ENCODE data around the gene MYBPC2.

DNA sequence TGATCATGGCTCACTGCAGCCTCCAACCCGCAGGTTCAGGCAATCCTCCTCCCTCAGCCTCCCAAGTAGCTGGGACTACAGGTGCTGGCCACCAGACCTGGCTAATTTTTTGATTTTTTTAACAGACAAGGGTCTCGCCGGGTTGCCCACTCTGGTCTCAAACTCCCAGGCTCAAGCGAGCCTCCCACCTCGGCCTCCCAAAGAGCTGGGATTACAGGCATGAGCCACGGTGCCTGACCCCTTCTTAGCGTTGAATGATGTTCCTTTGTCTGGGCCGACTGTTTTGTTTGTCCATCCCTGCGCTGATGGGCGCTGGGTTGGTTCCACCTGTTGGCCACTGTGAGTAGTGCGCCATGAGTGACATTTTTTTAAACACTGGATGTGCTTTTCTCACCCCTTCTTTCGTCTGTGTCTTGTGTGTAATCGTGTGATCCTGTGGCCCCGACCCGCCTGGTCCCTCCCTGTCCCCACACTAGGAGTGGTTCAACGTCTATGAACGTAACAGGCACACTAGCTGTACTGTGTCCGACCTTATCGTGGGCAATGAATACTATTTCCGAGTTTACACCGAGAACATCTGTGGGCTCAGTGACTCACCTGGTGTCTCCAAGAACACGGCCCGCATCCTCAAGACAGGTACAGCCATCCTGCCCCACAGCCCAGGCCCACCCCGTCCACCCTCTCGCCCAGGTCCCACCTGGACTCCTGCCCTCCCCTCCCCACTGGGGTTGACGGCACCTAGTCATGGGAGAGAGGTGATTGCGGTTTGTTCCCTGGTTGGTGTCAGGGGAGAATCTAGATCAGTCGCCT is 28.6 kb downstream of the MYBPC2 start:
- TF ChIP-seq POLR2A (IDR thresholded peaks at IDR 0.05), result no peak
- TF ChIP-seq CTCF (IDR thresholded peaks at IDR 0.05), result peak; percentile 68 to 89 (median 83)

All from upper lobe of left lung (tissue), 4 donors.